Measurements from ENCODE around the gene SEC14L5.

- TF ChIP-seq CTCF (conservative IDR thresholded peaks at IDR 0.05; ENCODE audit: low read depth, low read length) (no peak), USF2 (IDR thresholded peaks at IDR 0.05; ENCODE audit: low read depth, low read length) (no peak), MAZ (IDR thresholded peaks at IDR 0.05; ENCODE audit: borderline replicate concordance, low read depth, low read length) (no peak), RAD21 (IDR thresholded peaks at IDR 0.05; ENCODE audit: low read length) (no peak)
Observed at GRCh38 chr16:4946917-4947316, 11.2 kb upstream of the SEC14L5 start.
